Keratinocyte (primary cell): ENCODE data around the gene KCNJ14. TPM values are rescaled to one million over a fixed set of nuclear protein-coding genes. Genes with fewer than 3 reads are reported as not detected.

ENCODE experiments used
- DNase-seq: peaks from one replicate; pipeline ENCODE4 v3.0.0-alpha.2; 2011; ENCODE audit warnings: low read depth, missing footprints, low spot score
- FAIRE-seq: peaks from 2 replicates; lab custom pipeline; 2011; peaks lifted over from hg19 to GRCh38; lab: Jason Lieb, UNC
- H2AFZ ChIP-seq: 2 replicates; pipeline ENCODE4 v1.6.0; 2012; ENCODE audit warnings: low read length, control low read depth, inconsistent platforms; ENCODE audit not compliant: control insufficient read depth
- H3K27ac ChIP-seq: 2 replicates; pipeline ENCODE4 v1.5.1; 2011; ENCODE audit warnings: low read length; ENCODE audit not compliant: control insufficient read depth, insufficient read depth
- H3K27me3 ChIP-seq: 3 replicates; pipeline ENCODE4 v1.6.0; 2011; ENCODE audit warnings: low read length; ENCODE audit not compliant: control insufficient read depth, insufficient read depth; ENCODE audit errors: extremely low read depth
- H3K36me3 ChIP-seq, 2 experiments: 2 replicates in 1 of 2; 3 replicates in 1 of 2; pipeline ENCODE4 v1.5.1; 2011; ENCODE audit warnings: low read length in 2 of 2, mild to moderate bottlenecking in 1 of 2; ENCODE audit not compliant: control insufficient read depth in 2 of 2, insufficient read depth in 2 of 2; ENCODE audit errors: extremely low read depth in 1 of 2
- H3K4me1 ChIP-seq: 3 replicates; pipeline ENCODE4 v1.5.1; 2011; ENCODE audit warnings: low read length; ENCODE audit not compliant: control insufficient read depth, insufficient read depth; ENCODE audit errors: extremely low read depth
- H3K4me2 ChIP-seq: 3 replicates; pipeline ENCODE4 v1.6.0; 2011; ENCODE audit warnings: low read depth, low read length; ENCODE audit not compliant: control insufficient read depth, insufficient read depth; ENCODE audit errors: extremely low read depth
- H3K4me3 ChIP-seq, 3 experiments: fragments of 200-600 bp in 1 of 3; sonication (generic) in 1 of 3; 2 replicates in 2 of 3; 3 replicates in 1 of 3; pipeline ENCODE4 v1.5.1; 2011 to 2016; ENCODE audit warnings: low read length in 3 of 3, mild to moderate bottlenecking in 3 of 3, control low read depth in 2 of 3, inconsistent platforms in 1 of 3, low read depth in 1 of 3, mixed read lengths in 1 of 3, mixed run types in 1 of 3, moderate library complexity in 1 of 3; ENCODE audit not compliant: control insufficient read depth in 2 of 3, insufficient read depth in 2 of 3; ENCODE audit errors: extremely low read depth in 1 of 3
- H3K79me2 ChIP-seq: 2 replicates; pipeline ENCODE4 v1.6.0; 2012; ENCODE audit warnings: low read length; ENCODE audit not compliant: control insufficient read depth, insufficient read depth
- H3K9ac ChIP-seq: 3 replicates; pipeline ENCODE4 v1.6.0; 2011; ENCODE audit warnings: low read length; ENCODE audit not compliant: control insufficient read depth, insufficient read depth; ENCODE audit errors: extremely low read depth
- H3K9me1 ChIP-seq: 3 replicates; pipeline ENCODE4 v1.6.0; 2011; ENCODE audit warnings: low read length; ENCODE audit not compliant: control insufficient read depth, insufficient read depth; ENCODE audit errors: extremely low read depth
- H3K9me3 ChIP-seq: 2 replicates; pipeline ENCODE4 v1.5.1; 2012; ENCODE audit warnings: low read depth, low read length; ENCODE audit not compliant: control insufficient read depth
- H4K20me1 ChIP-seq: 3 replicates; pipeline ENCODE4 v1.6.0; 2011; ENCODE audit warnings: low read length; ENCODE audit not compliant: control insufficient read depth, insufficient read depth; ENCODE audit errors: extremely low read depth
- EZH2 ChIP-seq: IDR thresholded peaks from one replicate; pipeline ENCODE4 v1.6.1; 2012; ENCODE audit warnings: inconsistent platforms, mild to moderate bottlenecking, low read length, moderate library complexity
- dilution Hi-C: fragments of 300-500 bp; cut with MboI; formaldehyde crosslinking; loops from one replicate; pipeline ENCODE4 v1.7.0; 2020; ENCODE audit warnings: low sequenced_read_pairs; ENCODE audit not compliant: extremely low pct_ligation_motif_present
- polyA plus RNA-seq, 5 experiments: library from polyadenylated mRNA; depleted of rRNA in 3 of 5; stranded (reverse) in 3 of 5; stranded (forward) in 1 of 5; unstranded in 1 of 5; fragments of >200 nt; gene quantifications; 1 replicate in 1 of 5; 2 replicates in 3 of 5; 3 replicates in 1 of 5; pipeline versions ENCODE4 v1.2.1 to v1.2.3, GENCODE V29; 2011 to 2012; ENCODE audit warnings: missing spikeins in 2 of 5, low read depth in 1 of 5, low replicate concordance in 1 of 5
- TF ChIP-seq, protein P1 (sequence below), 3 experiments: IDR thresholded peaks in 1 of 3; conservative IDR thresholded peaks in 1 of 3; optimal IDR thresholded peaks in 1 of 3; 2 replicates in 2 of 3; 3 replicates in 1 of 3; pipeline versions ENCODE3 to v1.5.1; 2011; ENCODE audit warnings: low read length in 3 of 3, mild to moderate bottlenecking in 3 of 3, moderate library complexity in 2 of 3, control low read depth in 1 of 3, inconsistent platforms in 1 of 3; ENCODE audit not compliant: insufficient read depth in 2 of 3; ENCODE audit errors: extremely low read depth in 1 of 3

The KCNJ14 gene
- polyA plus RNA-seq, 1 donor (not counting 4 experiments of a cell fraction or from before 2014, with no cell fraction given), result 0.39 TPM

DNA sequence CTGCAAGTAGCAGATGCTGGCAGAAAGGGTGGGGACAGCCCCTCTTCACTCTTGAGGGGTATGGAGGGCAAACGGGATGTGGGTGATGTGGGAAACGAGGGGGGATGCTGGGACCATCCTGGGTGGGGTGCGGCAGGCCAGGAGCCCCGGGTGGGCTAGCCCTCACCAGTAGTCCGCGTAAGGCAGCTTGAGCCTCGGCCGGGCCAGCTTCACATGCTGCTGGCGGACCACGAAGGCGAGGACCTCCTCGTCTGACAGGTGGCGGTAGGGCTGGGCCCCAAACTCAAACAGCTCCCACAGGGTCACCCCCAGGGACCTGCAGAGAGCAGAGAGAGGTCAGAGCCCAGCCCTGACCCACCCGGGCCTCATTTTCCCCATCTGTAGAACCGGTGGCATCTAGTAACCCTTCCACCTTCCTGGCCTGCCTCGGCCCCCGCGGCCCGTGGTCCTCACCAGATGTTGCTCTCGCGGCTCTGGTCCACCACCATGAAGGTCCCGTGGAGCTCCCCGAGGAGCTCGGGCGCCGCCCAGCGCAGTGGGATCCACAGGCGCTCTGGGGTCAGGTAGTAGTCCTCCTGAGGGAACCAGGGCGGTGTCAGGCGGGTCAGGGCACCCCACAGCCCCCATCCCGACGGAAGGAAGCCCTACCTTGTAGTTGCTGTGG, 45.6 kb downstream of the KCNJ14 start:
- no peaks in the 10 kb centered on the region for H3K9me1 ChIP-seq

DNA sequence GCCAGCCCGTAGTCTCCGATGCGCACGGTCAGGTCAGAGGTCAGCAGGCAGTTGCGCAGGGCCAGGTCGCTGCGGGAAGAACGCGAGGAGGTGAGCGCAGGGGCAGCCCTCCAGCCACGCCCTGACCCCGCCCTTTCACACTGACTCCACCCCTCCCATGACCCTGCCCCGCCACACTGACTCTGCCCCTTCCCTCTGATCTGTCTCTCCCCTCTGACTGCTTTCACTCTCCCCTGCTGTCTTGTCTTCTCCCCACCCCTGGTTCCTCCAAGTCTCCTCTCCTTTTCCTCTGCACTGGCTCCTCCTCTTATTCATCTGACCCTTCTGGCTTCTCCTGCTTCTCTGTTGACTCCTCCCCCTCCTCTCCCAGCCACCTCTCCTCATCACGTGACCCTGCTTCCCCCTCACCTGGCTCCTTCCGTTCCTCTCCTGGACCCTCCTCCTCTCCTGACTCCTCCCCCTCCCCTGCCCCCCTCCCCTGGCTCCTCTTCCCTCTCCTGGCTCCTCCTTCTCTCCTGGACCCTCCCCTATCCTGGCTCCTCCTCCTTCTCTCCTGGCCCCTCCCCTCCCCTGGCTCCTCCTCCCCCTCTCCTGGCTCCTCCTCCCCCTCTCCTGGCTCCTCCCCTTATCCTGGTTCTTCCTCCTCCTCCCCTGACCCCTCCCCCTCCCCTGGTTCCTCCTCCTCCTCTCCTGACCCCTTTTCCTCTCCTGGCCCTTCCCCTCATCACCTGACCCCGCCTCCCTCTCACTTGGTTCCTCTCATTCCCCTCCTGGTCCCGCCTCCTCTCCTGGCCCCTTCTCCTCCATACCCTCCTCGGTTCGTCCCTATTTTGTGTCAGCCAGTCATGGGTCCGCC, 46.3 kb downstream of the KCNJ14 start:
- H4K20me1 ChIP-seq, result no peaks in the 10 kb centered on the region
- no peaks in the 10 kb centered on the region for H3K36me3 ChIP-seq
- no peaks in the 10 kb centered on the region for H3K9me1 ChIP-seq
- no peaks in the 10 kb centered on the region for H3K79me2 ChIP-seq
- H3K27ac ChIP-seq, result peak overlapping the region; percentile 67
- H2AFZ ChIP-seq, result peak overlapping the region; percentile 95
- peak; percentile 96 for DNase-seq
- H3K4me3 ChIP-seq, result peak overlapping the region; percentile 52 to 83 (median 73)
- H3K9me3 ChIP-seq, result no peaks in the 10 kb centered on the region
- H3K27me3 ChIP-seq, result peaks cover 6% of the 10 kb centered on the region
- peak; percentile 84 for FAIRE-seq
- dilution Hi-C loops, result no loop called here
- peak overlapping the region; percentile 69 for H3K9ac ChIP-seq
- TF ChIP-seq EZH2, result no peak
- TF ChIP-seq, protein P1, sequence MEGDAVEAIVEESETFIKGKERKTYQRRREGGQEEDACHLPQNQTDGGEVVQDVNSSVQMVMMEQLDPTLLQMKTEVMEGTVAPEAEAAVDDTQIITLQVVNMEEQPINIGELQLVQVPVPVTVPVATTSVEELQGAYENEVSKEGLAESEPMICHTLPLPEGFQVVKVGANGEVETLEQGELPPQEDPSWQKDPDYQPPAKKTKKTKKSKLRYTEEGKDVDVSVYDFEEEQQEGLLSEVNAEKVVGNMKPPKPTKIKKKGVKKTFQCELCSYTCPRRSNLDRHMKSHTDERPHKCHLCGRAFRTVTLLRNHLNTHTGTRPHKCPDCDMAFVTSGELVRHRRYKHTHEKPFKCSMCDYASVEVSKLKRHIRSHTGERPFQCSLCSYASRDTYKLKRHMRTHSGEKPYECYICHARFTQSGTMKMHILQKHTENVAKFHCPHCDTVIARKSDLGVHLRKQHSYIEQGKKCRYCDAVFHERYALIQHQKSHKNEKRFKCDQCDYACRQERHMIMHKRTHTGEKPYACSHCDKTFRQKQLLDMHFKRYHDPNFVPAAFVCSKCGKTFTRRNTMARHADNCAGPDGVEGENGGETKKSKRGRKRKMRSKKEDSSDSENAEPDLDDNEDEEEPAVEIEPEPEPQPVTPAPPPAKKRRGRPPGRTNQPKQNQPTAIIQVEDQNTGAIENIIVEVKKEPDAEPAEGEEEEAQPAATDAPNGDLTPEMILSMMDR (optimal IDR thresholded peaks at IDR 0.05 in 1 of 3, IDR thresholded peaks at IDR 0.05 in 1 of 3, conservative IDR thresholded peaks at IDR 0.05 in 1 of 3; ENCODE audit: extremely low read depth in 1 of 3, insufficient read depth in 2 of 3, low read length in 3 of 3), result no peak
- H3K4me1 ChIP-seq, result peaks cover 14% of the 10 kb centered on the region
- peak overlapping the region; percentile 89 for H3K4me2 ChIP-seq

More for the DNA sequence above, 45.6 kb downstream of the KCNJ14 start:
- DNase-seq, result no peak
- no peaks in the 10 kb centered on the region for H3K79me2 ChIP-seq
- H3K4me3 ChIP-seq, result peak overlapping the region; percentile 52 to 83 (median 73)
- peak overlapping the region; percentile 95 for H2AFZ ChIP-seq
- H3K9ac ChIP-seq, result peak overlapping the region; percentile 69
- peaks cover 6% of the 10 kb centered on the region for H3K27me3 ChIP-seq
- H3K36me3 ChIP-seq, result no peaks in the 10 kb centered on the region
- no peaks in the 10 kb centered on the region for H3K9me3 ChIP-seq
- TF ChIP-seq EZH2, result no peak
- TF ChIP-seq, protein P1 (optimal IDR thresholded peaks at IDR 0.05 in 1 of 3, IDR thresholded peaks at IDR 0.05 in 1 of 3, conservative IDR thresholded peaks at IDR 0.05 in 1 of 3; ENCODE audit: extremely low read depth in 1 of 3, insufficient read depth in 2 of 3, low read length in 3 of 3), result no peak
- H3K27ac ChIP-seq, result peak overlapping the region; percentile 67
- no peak for FAIRE-seq
- no peaks in the 10 kb centered on the region for H4K20me1 ChIP-seq
- H3K4me2 ChIP-seq, result peak overlapping the region; percentile 89
- H3K4me1 ChIP-seq, result peaks cover 14% of the 10 kb centered on the region
- dilution Hi-C loops, result no loop called here
